GM19397 (cell line): ENCODE measurements around the gene F12.
A peak's percentile ranks its signal among the peaks of the same experiment; 100 is the strongest.

Experiments
- ATAC-seq: cut with Tn5 transposase; IDR thresholded peaks from one replicate; pipeline ENCODE4 v1.9.1; 2021; ENCODE audit warnings: mild to moderate bottlenecking, moderate library complexity; ENCODE audit not compliant: unreplicated experiment

F12 gene

DNA sequence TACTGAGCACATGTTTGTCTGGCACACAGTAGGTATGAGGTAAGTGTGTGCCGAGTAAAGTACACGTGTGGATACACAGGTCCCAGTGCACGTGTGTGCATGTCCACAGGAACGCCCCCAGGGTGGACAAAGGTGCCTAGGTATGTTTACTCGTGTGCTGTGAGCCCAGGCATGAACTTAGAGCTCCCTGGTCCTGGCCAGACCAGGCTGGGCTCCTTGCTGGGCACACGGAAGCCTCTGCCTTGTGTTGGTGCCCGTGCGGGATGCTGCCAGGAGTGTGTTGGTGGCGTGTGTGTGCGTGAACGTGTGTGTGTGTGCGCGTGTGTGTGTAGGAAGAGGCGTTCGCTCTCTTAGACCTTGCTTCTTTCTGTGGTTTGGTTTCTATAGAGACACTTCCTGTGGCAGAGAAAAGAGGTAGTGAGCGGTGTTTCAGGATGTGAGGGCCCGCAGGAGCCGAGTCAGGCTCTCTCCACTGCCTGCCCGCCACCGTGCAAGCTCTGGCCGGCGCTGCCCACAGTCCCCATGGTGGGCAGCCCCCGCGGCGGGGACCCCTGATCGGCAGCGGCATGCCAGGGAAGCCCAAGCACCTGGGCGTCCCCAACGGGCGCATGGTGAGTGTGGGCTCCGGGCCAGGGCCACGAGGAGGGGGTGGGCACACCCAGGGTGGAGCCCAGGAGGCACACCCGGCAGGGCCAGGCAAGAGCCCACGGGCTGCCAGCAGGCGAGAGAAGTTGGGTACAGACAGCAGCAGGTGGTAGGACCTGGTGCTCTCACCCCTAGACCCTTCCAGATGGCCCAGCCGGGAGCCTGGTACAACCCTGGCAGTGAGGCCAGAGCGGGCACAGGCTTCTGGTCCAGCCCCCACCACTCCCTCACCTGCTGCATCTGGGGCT, 51.7 kb downstream of the F12 start, which contains the start of gene RGS14:
Gene RGS14, plus strand, starts transcription at position 466 of the 893 bp plus-strand sequence. Its CDS starts 101 bp downstream, at position 567.
- ATAC-seq, result peak; percentile 86

DNA sequence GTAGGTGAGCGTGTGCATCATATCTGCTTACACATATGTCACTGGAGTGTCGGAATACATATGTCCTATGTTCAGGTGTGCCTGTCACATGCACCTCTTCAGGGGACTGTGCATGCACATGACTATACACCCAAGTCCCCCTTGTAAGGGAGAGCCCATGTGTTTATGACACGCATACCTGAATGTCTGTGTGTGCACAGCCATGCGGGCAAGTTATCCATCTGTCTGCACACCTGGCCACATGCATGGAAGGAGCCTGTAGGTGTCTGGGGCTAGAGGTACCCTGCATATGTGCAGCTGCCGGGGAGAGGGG, 52.3 kb downstream of the F12 start:
- ATAC-seq, result no peak

- no peak for ATAC-seq
Measured at GRCh38 chr5:177356746-177357145, 52.6 kb downstream of the F12 start.

DNA sequence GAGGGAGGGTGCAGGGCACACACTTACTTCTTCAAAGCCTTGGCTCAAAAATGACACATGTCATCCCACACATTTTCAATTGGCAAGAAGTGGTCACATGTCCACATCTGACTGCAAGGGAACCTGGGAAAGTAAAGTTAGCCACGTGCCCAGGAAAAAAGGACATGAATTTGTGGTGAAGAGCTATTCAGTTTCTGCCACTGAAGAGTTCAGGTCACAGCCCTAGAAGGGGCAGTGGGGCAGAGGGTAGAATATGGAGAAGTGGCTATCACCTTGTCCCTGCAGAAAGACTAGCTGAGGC, 53.5 kb downstream of the F12 start:
- ATAC-seq, result no peak

DNA sequence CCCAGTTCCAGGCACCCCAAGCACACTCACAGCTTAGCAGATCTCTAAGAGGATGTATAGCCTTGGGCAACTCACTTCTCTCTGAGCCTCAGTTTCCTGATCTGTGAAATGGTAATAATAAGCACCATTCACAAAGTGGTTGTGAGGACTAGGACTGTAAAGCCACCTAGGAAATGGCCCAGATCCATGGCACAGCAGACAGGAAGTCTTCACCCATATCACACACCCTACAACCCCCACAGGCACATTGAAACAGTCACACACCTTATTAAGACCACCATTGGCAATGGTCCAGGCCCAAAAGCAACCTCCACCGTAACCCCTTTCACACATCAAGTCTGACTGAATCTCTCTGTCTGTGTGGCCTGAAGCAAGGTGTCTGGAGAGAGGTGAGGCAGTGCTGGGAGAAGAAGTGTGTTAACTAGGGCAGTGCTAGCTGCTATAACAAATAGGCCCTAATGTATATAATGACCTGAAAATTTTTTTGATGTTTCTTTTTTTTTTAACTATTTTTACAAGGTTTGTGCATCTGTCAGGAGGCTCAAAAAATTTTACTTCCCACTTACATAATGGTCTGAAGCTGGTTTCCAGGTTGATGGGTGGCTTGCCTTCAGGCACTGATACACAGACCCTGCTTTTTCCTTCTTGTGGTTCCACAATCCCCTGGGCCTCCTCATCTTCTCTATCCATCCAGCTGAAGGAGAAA, 54.0 kb downstream of the F12 start:
- ATAC-seq, result no peak

GRCh38 chr5:177354711-177355110, 54.7 kb downstream of the F12 start:
- no peak for ATAC-seq

- no peak for ATAC-seq
Measured at GRCh38 chr5:177354256-177354655, 55.1 kb downstream of the F12 start.

GRCh38 chr5:177353093-177353492, 56.3 kb downstream of the F12 start:
- no peak for ATAC-seq
